Caki2 (cell line): ENCODE measurements around the gene LXN. TPM values are rescaled to one million over a fixed set of nuclear protein-coding genes. Genes with fewer than 3 reads are reported as not detected.

Experiments used
- DNase-seq: peaks from one replicate; pipeline ENCODE4 v3.0.0-alpha.2; 2015; ENCODE audit warnings: low read depth
- in situ Hi-C: cut with HindIII; loops from 2 replicates; pipeline ENCODE4 v1.10.0; 2016; ENCODE audit warnings: low sequenced_read_pairs, low pct_unique_long_range_greater_than_20kb, mixed read lengths
- total RNA-seq: library from RNA; depleted of rRNA; stranded (reverse); fragments of >200 nt; shearing (Covaris generic); gene quantifications from 2 replicates; pipeline ENCODE4 v1.2.3, GENCODE V29; 2014; ENCODE audit warnings: low replicate concordance

LXN gene
- total RNA-seq, 1 experiment from 2014 or later: 44.8 TPM

GRCh38 chr3:158680861-158681260 is 8.4 kb upstream of the LXN start:
- in situ Hi-C loops: no loop called here
- DNase-seq: no peak

- peak; percentile 54 for DNase-seq
Measured at GRCh38 chr3:158679547-158680000, 7.1 kb upstream of the LXN start.

GRCh38 chr3:158678687-158679086 is 6.2 kb upstream of the LXN start:
- DNase-seq: no peak
- in situ Hi-C loops: no loop called here

More at GRCh38 chr3:158679547-158680000, 7.1 kb upstream of the LXN start:
- in situ Hi-C loops: no loop called here

- in situ Hi-C loops: loop anchor here (5.0 kb wide), 1 partner anchor 105 kb away; no protein-coding TSS in a partner anchor
Measured at GRCh38 chr3:158671821-158672214, 630 bp downstream of the LXN start.

GRCh38 chr3:158668506-158668905 is 3.9 kb downstream of the LXN start:
- in situ Hi-C loops: no loop called here

More at GRCh38 chr3:158671821-158672214, 630 bp downstream of the LXN start:
- DNase-seq: no peak

GRCh38 chr3:158666416-158666815 is 6.0 kb downstream of the LXN start:
- in situ Hi-C loops: no loop called here
- DNase-seq: no peak

More at GRCh38 chr3:158668506-158668905, 3.9 kb downstream of the LXN start:
- DNase-seq: no peak

- DNase-seq: no peak
- in situ Hi-C loops: no loop called here
Measured at GRCh38 chr3:158663832-158664231, 8.6 kb downstream of the LXN start.

GRCh38 chr3:158663246-158663645 is 9.2 kb downstream of the LXN start:
- in situ Hi-C loops: no loop called here
- DNase-seq: no peak

GRCh38 chr3:158660711-158661110 is 11.7 kb downstream of the LXN start:
- in situ Hi-C loops: no loop called here
- no peak for DNase-seq

GRCh38 chr3:158659454-158660237 is 12.8 kb downstream of the LXN start:
- in situ Hi-C loops: loop anchor here (10.0 kb wide), 1 partner anchor 65 kb away; no protein-coding TSS in a partner anchor
- DNase-seq: peak; percentile 69

GRCh38 chr3:158658889-158659288 is 13.6 kb downstream of the LXN start:
- in situ Hi-C loops: loop anchor here (10.0 kb wide), 1 partner anchor 66 kb away; no protein-coding TSS in a partner anchor
- DNase-seq: no peak

- in situ Hi-C loops: loop anchor here (10.0 kb wide), 1 partner anchor 72 kb away; no protein-coding TSS in a partner anchor
- DNase-seq: no peak
Measured at GRCh38 chr3:158652463-158652862, 20.0 kb downstream of the LXN start.

GRCh38 chr3:158651192-158651591 is 21.3 kb downstream of the LXN start:
- no peak for DNase-seq
- in situ Hi-C loops: loop anchor here (10.0 kb wide), 1 partner anchor 74 kb away; no protein-coding TSS in a partner anchor

GRCh38 chr3:158649791-158650190 is 22.7 kb downstream of the LXN start:
- in situ Hi-C loops: loop anchor here (10.0 kb wide), 1 partner anchor 75 kb away; no protein-coding TSS in a partner anchor
- DNase-seq: no peak

GRCh38 chr3:158644345-158644908 is 28.0 kb downstream of the LXN start, which contains the start of gene GFM1:
Gene GFM1 (plus strand): TSS chr3:158644527. CDS start chr3:158644635, 108 bp downstream.
- in situ Hi-C loops: no loop called here
- peak; percentile 95 for DNase-seq

GRCh38 chr3:158642474-158643210 is 29.8 kb downstream of the LXN start:
- no peak for DNase-seq
- in situ Hi-C loops: no loop called here

- no peak for DNase-seq
- in situ Hi-C loops: no loop called here
Measured at GRCh38 chr3:158642005-158642404, 30.4 kb downstream of the LXN start.

GRCh38 chr3:158640646-158641045 is 31.8 kb downstream of the LXN start:
- in situ Hi-C loops: no loop called here
- DNase-seq: no peak
